OCI-LY7 (cell line): ENCODE measurements around the gene DKK2.

ENCODE experiments used
- CTCF ChIP-seq: fragments of 200-600 bp; sonication (generic); conservative IDR thresholded peaks from 2 replicates; pipeline ENCODE4 v1.5.1; 2014; ENCODE audit warnings: mild to moderate bottlenecking, antibody characterized with exemption, low read length, moderate library complexity, mixed read lengths
- EZH2phosphoT487 ChIP-seq: fragments of 200-600 bp; sonication (generic); IDR thresholded peaks from 2 replicates; pipeline ENCODE4 v1.6.1; 2018; ENCODE audit warnings: low read depth, borderline replicate concordance, mild to moderate bottlenecking, mixed run types, antibody characterized with exemption, low read length, moderate library complexity, mixed read lengths

GRCh38 chr4:106941841-106942240 is 94.3 kb downstream of the DKK2 start:
- no peak for TF ChIP-seq CTCF
- no peak for TF ChIP-seq EZH2phosphoT487
